Neutrophil (primary cell): ENCODE data around the gene METTL13.

ENCODE experiments used
- H3K27ac ChIP-seq: fragments of 200-600 bp; sonication (generic); 2 replicates; pipeline ENCODE4 v1.5.1; 2016; ENCODE audit warnings: mild to moderate bottlenecking, moderate library complexity
- H3K27me3 ChIP-seq: fragments of 200-600 bp; sonication (generic); 2 replicates; pipeline ENCODE4 v1.6.0; 2016; ENCODE audit warnings: mild to moderate bottlenecking
- H3K36me3 ChIP-seq: fragments of 200-600 bp; sonication (generic); 2 replicates; pipeline ENCODE4 v1.5.1; 2017
- H3K4me1 ChIP-seq, 2 experiments: fragments of 200-600 bp in 1 of 2; sonication (generic) in 1 of 2; 1 replicate in 1 of 2; 2 replicates in 1 of 2; pipeline versions ENCODE4 v1.5.1 to v1.6.1; 2013 to 2016; ENCODE audit warnings: low read depth in 1 of 2, low read length in 1 of 2, mild to moderate bottlenecking in 1 of 2, moderate library complexity in 1 of 2; ENCODE audit not compliant: control insufficient read depth in 1 of 2, insufficient read depth in 1 of 2
- H3K4me3 ChIP-seq, 2 experiments: fragments of 200-600 bp in 1 of 2; sonication (generic) in 1 of 2; 1 replicate in 1 of 2; 2 replicates in 1 of 2; pipeline ENCODE4 v1.5.1; 2013 to 2016; ENCODE audit warnings: low read depth in 1 of 2, low read length in 1 of 2, mild to moderate bottlenecking in 1 of 2, moderate library complexity in 1 of 2
- H3K9me3 ChIP-seq: fragments of 200-600 bp; sonication (generic); 2 replicates; pipeline ENCODE4 v1.5.1; 2016
- TF ChIP-seq, protein P1 (sequence below): fragments of 200-600 bp; sonication (generic); IDR thresholded peaks from 2 replicates; pipeline ENCODE4 v1.5.1; 2016; ENCODE audit warnings: antibody characterized with exemption

Gene METTL13

DNA sequence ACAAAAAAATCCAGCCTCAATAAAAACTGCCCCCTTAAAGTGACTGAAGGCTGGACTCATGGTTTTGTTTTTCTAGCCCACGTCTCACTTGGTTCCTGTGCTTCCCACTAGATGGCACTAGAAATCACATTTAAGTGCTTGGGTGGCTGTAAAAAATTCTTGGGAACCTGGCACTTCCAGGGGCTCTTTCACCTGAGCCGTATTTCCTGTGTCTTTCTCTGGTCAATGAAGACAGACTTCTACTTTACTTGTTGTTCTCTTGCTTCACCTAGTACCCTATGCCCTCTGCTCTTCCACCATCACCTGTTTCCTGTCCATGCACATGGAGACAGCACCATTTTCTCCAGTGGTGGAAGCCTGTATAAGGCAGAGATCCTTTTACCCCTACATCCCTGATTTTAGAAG, 20.0 kb downstream of the METTL13 start:
- H3K27ac ChIP-seq: no peak overlapping the region
- no peaks in the 10 kb centered on the region for H3K27me3 ChIP-seq
- H3K4me3 ChIP-seq: no peak overlapping the region
- H3K9me3 ChIP-seq: no peaks in the 10 kb centered on the region
- TF ChIP-seq, protein P1, sequence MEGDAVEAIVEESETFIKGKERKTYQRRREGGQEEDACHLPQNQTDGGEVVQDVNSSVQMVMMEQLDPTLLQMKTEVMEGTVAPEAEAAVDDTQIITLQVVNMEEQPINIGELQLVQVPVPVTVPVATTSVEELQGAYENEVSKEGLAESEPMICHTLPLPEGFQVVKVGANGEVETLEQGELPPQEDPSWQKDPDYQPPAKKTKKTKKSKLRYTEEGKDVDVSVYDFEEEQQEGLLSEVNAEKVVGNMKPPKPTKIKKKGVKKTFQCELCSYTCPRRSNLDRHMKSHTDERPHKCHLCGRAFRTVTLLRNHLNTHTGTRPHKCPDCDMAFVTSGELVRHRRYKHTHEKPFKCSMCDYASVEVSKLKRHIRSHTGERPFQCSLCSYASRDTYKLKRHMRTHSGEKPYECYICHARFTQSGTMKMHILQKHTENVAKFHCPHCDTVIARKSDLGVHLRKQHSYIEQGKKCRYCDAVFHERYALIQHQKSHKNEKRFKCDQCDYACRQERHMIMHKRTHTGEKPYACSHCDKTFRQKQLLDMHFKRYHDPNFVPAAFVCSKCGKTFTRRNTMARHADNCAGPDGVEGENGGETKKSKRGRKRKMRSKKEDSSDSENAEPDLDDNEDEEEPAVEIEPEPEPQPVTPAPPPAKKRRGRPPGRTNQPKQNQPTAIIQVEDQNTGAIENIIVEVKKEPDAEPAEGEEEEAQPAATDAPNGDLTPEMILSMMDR: peak; percentile 13
- H3K36me3 ChIP-seq: peaks cover 14% of the 10 kb centered on the region
- no peaks in the 10 kb centered on the region for H3K4me1 ChIP-seq

DNA sequence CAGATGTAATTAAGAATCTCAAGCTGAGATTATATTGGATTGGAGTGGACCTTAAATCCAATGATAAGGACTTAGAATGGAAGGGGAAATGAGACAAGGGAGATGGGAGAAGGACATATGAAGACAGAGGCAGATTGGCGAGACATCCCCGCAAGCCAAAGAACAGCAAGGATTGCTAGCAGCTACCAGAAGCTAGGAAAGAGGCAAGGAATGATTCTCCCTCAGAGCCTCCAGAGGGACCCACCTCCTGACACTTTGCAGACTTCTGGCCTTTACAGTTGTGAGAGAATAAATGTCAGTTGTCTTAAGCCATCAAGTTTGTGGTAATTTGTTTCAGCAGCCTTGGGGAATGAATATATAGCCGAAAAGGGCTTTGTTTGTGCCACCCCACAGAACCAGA, 20.7 kb downstream of the METTL13 start:
- TF ChIP-seq, protein P1: no peak
- Histone ChIP-seq H3K36me3 (peaks cover 7% of the 10 kb centered on the region), H3K27ac (no peak overlapping the region), H3K4me3 (no peak overlapping the region), H3K9me3 (no peaks in the 10 kb centered on the region), H3K27me3 (no peaks in the 10 kb centered on the region), H3K4me1 (no peaks in the 10 kb centered on the region)

DNA sequence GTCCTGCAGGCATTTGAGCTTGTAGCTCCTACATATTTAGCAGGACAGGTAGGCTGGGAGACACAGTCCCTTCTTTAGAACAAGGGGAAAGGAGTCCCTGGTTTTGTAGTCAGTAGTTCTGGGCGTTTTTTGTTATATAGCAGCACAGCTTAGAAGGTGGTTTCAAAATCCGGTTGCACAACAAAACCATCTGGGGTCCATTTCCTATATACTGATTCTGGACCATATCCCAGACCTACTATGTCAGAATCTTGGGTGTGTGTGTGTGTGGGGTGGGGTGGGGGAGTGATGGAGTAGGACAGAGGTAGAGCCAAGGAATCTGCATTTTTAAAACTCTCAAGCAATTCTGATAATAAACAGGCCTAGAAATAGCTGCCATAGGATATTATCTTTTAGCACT, 21.6 kb downstream of the METTL13 start:
- TF ChIP-seq, protein P1: no peak
- H3K4me3 ChIP-seq: no peak overlapping the region
- no peaks in the 10 kb centered on the region for H3K27me3 ChIP-seq

DNA sequence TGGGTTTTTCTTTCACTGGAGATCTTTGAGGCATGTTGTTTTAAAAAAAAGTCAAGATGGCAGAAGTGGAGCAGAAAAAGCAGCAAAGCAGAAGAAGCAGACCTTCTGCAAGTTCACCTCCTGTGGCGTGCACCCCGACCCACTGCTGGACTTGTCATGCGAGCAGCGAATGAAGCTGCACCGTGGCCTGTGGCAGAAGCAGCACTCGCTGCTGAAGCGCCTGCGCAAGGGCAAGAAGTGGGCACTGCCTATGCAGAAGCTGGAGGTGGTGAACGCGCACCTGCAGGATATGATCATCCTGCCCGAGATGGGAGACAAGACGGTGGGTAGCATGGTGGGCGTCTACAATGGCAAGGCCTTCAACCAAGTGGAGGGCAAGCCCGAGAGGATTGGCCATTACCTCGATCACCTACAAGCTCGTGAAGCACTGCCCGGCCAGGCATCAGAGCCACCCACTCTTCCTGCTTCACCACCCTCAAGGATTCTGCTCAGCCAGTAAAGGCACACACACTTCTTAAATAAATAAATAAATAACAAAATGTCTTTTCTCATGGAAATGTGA, 22.1 kb downstream of the METTL13 start:
- Histone ChIP-seq H3K4me3 (no peak overlapping the region), H3K27ac (no peak overlapping the region), H3K9me3 (no peaks in the 10 kb centered on the region), H3K36me3 (no peaks in the 10 kb centered on the region), H3K27me3 (no peaks in the 10 kb centered on the region), H3K4me1 (no peaks in the 10 kb centered on the region)
- TF ChIP-seq, protein P1: no peak

More for the DNA sequence above, 21.6 kb downstream of the METTL13 start:
- no peaks in the 10 kb centered on the region for H3K9me3 ChIP-seq
- peaks cover 1% of the 10 kb centered on the region for H3K36me3 ChIP-seq
- no peak overlapping the region for H3K27ac ChIP-seq
- no peaks in the 10 kb centered on the region for H3K4me1 ChIP-seq

DNA sequence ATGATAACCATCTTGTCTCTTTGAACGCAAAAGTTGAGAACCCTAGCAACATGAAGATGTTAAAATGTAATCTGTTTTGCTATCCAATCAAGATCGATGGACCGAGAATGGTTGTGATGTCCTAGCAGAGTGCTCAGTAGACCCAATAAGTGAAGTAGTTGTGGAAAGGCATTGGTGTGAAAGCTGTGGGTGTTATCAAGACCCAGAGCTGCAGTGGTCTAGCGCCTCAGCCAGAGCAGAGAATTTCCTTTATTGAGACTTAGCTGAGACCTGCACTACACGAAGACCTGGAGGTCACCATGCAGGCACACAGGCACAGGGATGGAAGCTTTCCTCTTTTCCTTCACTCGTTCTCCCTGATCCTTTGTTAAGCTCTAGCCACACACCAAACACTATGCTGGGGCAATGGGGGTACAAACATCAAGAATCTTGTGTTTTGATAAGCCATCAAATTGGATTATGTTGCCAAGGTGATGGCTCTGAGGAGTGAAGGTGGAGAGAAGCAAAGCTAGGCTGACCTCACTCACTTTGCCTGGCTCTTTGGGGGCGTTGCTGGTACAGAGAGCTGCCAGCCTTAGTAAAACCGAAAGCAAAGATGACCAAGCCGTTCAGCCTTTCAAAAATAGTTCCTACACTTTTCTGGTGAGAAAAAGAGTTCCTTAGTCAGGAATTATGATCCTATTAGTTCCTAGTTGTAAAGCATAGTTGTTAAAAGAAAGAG, 24.1 kb downstream of the METTL13 start:
- Histone ChIP-seq H3K4me3 (no peak overlapping the region), H3K36me3 (no peaks in the 10 kb centered on the region), H3K27ac (no peak overlapping the region), H3K27me3 (no peaks in the 10 kb centered on the region), H3K4me1 (no peaks in the 10 kb centered on the region), H3K9me3 (no peaks in the 10 kb centered on the region)
- TF ChIP-seq, protein P1: no peak
